ENCODE data around the gene MAVS. TPM values are rescaled to one million over a fixed set of nuclear protein-coding genes. Genes with fewer than 3 reads are reported as not detected.
"Not testable (repeated sequence)": the region's sequence is repeated elsewhere in the genome, so short reads cannot be mapped to it uniquely, and the experiment has no call there.

The MAVS gene
- total RNA-seq, 1 donor = 32.4 TPM

DNA sequence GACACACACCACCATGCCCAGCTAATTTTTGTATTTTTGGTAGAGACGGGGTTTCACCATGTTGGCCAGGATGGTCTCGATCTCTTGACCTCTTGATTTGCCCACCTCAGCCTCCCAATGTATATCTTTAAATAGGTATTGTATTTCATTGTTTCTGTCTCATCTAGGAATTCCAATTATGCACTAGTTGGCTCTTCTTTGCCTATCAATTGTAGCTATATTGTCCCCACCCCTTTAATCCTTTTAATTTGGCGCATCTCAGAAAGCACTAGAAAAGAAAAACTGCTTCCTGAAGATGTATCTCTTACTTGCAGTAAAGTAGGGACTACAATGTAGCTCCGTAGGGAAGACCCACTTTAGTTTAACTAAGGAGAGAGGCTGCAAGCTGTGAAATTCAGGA lies 10.5 kb upstream of the MAVS start:
- no peak for DNase-seq (ENCODE audit: low read depth)

DNA sequence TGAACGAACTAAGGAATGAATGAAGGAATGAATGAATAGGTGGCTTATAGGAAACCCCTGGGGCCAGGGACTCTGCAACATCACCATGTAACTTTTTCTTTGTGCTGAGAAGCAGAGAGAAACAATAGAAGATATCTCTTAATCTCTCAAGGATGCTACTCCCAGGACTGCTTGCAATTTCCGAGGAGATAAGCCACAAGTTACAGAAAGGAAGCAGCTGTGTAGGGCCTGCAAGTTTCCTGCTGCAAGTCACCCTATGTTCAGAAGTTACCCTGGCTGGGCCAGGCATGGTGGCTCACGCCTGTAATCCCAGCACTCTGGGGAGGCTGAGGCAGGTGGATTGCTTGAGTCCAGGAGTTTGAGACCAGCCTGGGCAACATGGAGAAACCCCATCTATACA lies 7.3 kb upstream of the MAVS start:
- TF ChIP-seq, protein P1, sequence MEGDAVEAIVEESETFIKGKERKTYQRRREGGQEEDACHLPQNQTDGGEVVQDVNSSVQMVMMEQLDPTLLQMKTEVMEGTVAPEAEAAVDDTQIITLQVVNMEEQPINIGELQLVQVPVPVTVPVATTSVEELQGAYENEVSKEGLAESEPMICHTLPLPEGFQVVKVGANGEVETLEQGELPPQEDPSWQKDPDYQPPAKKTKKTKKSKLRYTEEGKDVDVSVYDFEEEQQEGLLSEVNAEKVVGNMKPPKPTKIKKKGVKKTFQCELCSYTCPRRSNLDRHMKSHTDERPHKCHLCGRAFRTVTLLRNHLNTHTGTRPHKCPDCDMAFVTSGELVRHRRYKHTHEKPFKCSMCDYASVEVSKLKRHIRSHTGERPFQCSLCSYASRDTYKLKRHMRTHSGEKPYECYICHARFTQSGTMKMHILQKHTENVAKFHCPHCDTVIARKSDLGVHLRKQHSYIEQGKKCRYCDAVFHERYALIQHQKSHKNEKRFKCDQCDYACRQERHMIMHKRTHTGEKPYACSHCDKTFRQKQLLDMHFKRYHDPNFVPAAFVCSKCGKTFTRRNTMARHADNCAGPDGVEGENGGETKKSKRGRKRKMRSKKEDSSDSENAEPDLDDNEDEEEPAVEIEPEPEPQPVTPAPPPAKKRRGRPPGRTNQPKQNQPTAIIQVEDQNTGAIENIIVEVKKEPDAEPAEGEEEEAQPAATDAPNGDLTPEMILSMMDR (IDR thresholded peaks at IDR 0.05; ENCODE audit: insufficient read depth, low read depth, low read length) = no peak
- H3K4me3 ChIP-seq (ENCODE audit: low read depth, low read length) = no peak overlapping the region
- no peak for DNase-seq (ENCODE audit: low read depth)

More for the DNA sequence above, 10.5 kb upstream of the MAVS start:
- TF ChIP-seq, protein P1 (IDR thresholded peaks at IDR 0.05; ENCODE audit: insufficient read depth, low read depth, low read length) = no peak
- H3K4me3 ChIP-seq (ENCODE audit: low read depth, low read length) = no peak overlapping the region

DNA sequence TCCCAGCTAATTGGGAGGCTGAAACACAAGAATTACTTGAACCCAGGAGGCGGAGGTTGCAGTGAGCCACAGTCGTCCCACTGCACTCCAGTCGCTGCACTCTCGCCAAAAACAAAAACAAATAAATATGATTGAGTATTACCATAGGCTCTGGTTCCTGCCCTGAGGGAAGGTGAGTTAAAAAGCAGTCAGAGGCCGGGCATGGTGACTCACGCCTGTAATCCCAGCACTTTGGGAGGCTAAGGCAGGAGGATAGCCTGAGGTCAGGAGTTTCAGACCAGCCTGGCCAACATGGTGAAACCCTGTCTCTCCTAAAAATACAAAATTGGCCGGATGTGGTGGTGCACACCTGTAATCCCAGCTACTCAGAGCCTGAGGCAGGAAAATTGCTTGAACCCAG lies 6.4 kb upstream of the MAVS start:
- not testable (repeated sequence) for H3K4me3 ChIP-seq (ENCODE audit: low read depth, low read length); DNase-seq (ENCODE audit: low read depth)

DNA sequence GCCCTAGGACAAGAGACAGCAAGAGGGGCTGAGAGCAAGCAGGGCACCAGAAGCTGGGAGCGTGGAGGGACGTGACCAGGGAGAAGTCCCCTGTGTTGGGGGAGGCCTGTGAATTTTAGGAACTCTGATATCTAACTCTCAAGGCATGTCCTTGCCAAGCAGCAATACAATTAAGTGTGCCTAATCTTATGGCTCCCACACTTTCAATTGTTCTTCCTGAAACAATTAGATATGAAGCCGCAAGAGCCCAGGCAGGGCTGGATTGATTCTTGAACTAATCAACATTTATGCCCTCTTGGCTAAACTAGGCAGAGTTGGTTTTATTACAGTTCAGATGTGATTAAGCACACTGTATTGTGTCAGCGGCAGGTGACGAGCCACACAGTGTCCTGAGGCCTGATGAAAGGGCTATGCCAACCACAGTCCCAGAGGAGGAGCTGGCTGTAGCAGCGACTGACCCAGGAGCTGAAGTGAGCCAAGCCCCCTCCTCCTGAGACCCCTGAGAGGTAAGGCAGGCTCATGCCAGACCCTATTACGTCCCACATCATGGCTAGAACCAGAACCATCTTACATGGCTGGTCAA lies 4.2 kb upstream of the MAVS start:
- no peak overlapping the region for H3K4me3 ChIP-seq (ENCODE audit: low read depth, low read length)
- TF ChIP-seq, protein P1 (IDR thresholded peaks at IDR 0.05; ENCODE audit: insufficient read depth, low read depth, low read length) = no peak
- DNase-seq (ENCODE audit: low read depth) = no peak

DNA sequence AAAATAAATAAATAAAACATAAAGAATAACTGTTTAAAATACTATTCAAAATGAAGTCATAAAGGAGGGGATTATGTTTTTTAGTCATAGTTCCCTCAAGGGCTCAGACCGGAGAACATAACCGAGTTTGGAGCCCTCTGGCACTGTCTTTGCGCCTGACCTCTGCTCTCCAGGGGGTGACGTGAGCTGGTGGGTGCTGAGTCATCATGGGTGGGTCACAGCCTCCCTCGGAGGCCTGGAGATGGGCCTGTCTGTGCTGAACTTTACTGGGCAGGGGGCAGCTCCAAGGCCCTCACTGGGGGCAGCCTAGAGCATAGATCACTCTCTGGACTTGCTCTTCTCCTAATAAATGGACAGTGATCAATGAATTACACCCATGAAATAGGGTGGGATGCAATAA lies 3.1 kb upstream of the MAVS start:
- H3K4me3 ChIP-seq (ENCODE audit: low read depth, low read length) = no peak overlapping the region
- peak; percentile 83 for DNase-seq (ENCODE audit: low read depth)
- TF ChIP-seq, protein P1 (IDR thresholded peaks at IDR 0.05; ENCODE audit: insufficient read depth, low read depth, low read length) = no peak

DNA sequence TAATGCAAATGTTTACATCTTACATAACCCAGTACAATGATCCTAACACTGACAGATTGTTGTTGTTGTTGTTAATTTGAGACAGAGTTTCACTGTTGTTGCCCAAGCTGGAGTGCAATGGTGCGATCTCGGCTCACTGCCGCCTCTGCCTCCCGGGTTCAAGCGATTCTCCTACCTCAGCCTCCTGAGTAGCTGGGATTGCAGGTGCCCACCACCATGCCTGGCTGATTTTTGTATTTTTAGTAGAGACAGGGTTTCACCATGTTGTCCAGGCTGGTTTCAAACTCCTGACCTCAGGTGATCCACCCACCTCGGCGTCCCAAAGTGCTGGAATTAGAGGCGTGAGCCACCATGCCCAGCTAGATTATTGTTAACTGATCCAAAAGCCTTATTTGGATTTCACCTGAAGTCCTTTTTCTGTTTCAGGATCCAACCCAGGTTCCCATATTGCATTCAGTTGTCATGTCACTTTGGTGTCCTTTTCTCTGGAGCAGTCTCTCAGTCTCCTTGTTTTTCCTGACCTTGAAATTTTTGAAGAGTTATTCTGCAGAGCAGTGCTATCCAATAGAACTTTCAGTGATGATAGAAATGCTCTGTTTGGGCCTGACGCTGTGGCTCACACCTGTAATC lies 2.5 kb upstream of the MAVS start:
- not testable (repeated sequence) for DNase-seq (ENCODE audit: low read depth); H3K4me3 ChIP-seq (ENCODE audit: low read depth, low read length)

DNA sequence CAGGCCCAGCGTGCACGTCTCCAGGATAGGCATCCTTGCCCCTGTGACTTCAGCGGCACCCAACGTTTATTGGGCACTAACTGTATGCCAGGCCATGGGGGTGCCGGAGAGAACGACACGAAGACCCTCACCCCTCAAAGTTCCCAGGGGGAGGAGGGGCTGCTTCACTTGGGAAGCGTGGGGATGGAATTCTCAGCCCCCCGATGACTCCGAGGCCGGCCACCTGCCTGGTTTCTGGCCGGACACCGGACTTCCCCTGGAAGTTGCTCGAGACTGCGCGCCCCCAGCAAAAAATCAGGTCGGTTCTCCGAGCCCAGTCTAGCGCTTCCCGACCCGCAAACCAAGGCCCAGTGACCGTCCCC lies 275 bp upstream of the MAVS start:
- peak overlapping the region; percentile 91 for H3K4me3 ChIP-seq (ENCODE audit: low read depth, low read length)
- DNase-seq (ENCODE audit: low read depth) = no peak
- TF ChIP-seq, protein P1 (IDR thresholded peaks at IDR 0.05; ENCODE audit: insufficient read depth, low read depth, low read length) = no peak

DNA sequence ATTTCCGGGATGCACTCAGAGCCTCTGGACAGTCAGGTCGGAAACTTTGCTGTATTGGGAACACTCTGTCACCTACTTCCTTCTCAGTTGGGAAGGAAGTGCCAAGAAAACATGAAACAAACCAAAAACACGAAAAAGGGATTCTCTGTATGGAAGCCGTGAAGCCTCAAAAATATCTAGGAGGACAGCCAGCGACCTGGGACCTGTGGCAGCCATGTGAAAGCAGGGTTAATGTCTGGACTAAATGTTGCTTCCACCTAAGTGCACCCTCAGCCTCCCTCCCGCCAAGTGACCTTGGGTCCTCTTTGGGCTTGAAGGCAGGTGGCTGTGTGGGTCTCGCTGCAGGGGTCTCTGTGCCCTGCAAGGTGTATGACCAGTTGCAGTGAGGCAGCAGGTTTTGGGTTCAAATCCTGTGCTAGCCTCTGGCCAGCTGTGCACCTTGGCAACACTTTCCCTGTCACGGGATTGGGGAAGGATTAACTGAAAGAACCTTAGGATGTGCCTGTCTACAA lies 851 bp downstream of the MAVS start:
- TF ChIP-seq, protein P1 (IDR thresholded peaks at IDR 0.05; ENCODE audit: insufficient read depth, low read depth, low read length) = no peak

More for the DNA sequence above, 851 bp downstream of the MAVS start:
- H3K4me3 ChIP-seq (ENCODE audit: low read depth, low read length) = peak overlapping the region; percentile 91
- no peak for DNase-seq (ENCODE audit: low read depth)
